Neural cell (in vitro differentiated cells): Measurements from ENCODE around the gene SRRM1. TPM values are rescaled to one million over a fixed set of nuclear protein-coding genes. Genes with fewer than 3 reads are reported as not detected.

Source experiments
- H2AFZ ChIP-seq: fragments of 200-600, 300-800 bp; sonication (generic), shearing (Covaris generic); 2 replicates; pipeline ENCODE4 v1.6.0; 2014; ENCODE audit warnings: low read depth, mild to moderate bottlenecking, antibody characterized with exemption, low read length, moderate library complexity
- H3F3A ChIP-seq: fragments of 200-600 bp; shearing (Covaris generic); 2 replicates; pipeline ENCODE4 v1.6.1; 2016; ENCODE audit warnings: mild to moderate bottlenecking, moderate library complexity, mixed read lengths, antibody characterized with exemption, low read length; ENCODE audit not compliant: insufficient read depth, poor library complexity, severe bottlenecking
- H3K27ac ChIP-seq: fragments of 200-600, 300-800 bp; sonication (generic), shearing (Covaris generic); 2 replicates; pipeline ENCODE4 v1.5.1; 2014; ENCODE audit warnings: mild to moderate bottlenecking, low read length, moderate library complexity
- H3K27me3 ChIP-seq: fragments of 300-800, 200-600 bp; sonication (generic), shearing (Covaris generic); 2 replicates; pipeline ENCODE4 v1.6.0; 2014; ENCODE audit warnings: mild to moderate bottlenecking, low read depth, low read length, moderate library complexity; ENCODE audit not compliant: insufficient read depth
- H3K36me3 ChIP-seq: fragments of 300-800, 200-600 bp; sonication (generic), shearing (Covaris generic); 2 replicates; pipeline ENCODE4 v1.5.1; 2014; ENCODE audit warnings: mild to moderate bottlenecking, antibody characterized with exemption, low read length, moderate library complexity; ENCODE audit not compliant: insufficient read depth
- H3K4me2 ChIP-seq: fragments of 300-800, 200-600 bp; sonication (generic), shearing (Covaris generic); 2 replicates; pipeline ENCODE4 v1.6.0; 2014; ENCODE audit warnings: mild to moderate bottlenecking, low read length
- H3K4me3 ChIP-seq: fragments of 300-800, 200-600 bp; sonication (generic), shearing (Covaris generic); 2 replicates; pipeline ENCODE4 v1.5.1; 2014; ENCODE audit warnings: mild to moderate bottlenecking, low read length, moderate library complexity
- H3K79me2 ChIP-seq: fragments of 200-600 bp; shearing (Covaris generic); replicated peaks from 2 replicates; pipeline ENCODE4 v1.6.0; 2014; ENCODE audit warnings: mild to moderate bottlenecking, low read length, moderate library complexity; ENCODE audit not compliant: insufficient read depth
- H3K9ac ChIP-seq: fragments of 300-800, 200-600 bp; sonication (generic), shearing (Covaris generic); 2 replicates; pipeline ENCODE4 v1.6.1; 2016; ENCODE audit warnings: mild to moderate bottlenecking, low read length, mixed read lengths
- H3K9me2 ChIP-seq: fragments of 200-600 bp; shearing (Covaris generic); 2 replicates; pipeline ENCODE4 v1.6.1; 2016; ENCODE audit warnings: mild to moderate bottlenecking, low read length, mixed read lengths; ENCODE audit not compliant: insufficient read depth
- H3K9me3 ChIP-seq: fragments of 200-600, 300-800 bp; sonication (generic), shearing (Covaris generic); 2 replicates; pipeline ENCODE4 v1.6.1; 2016; ENCODE audit warnings: mild to moderate bottlenecking, mixed run types, low read length, moderate library complexity, mixed read lengths
- H4K20me1 ChIP-seq: fragments of 200-600 bp; shearing (Covaris generic); 2 replicates; pipeline ENCODE4 v1.6.1; 2016; ENCODE audit warnings: mild to moderate bottlenecking, mixed run types; ENCODE audit not compliant: insufficient read depth
- EP300 ChIP-seq: fragments of 450-650 bp; conservative IDR thresholded peaks from 2 replicates; pipeline ENCODE4 v1.6.1; 2014; ENCODE audit warnings: antibody characterized with exemption, mild to moderate bottlenecking, moderate library complexity; ENCODE audit not compliant: poor library complexity, severe bottlenecking
- EZH2 ChIP-seq: fragments of 200-600, 300-800 bp; shearing (Covaris generic), sonication (generic); IDR thresholded peaks from 2 replicates; pipeline ENCODE4 v1.6.1; 2014; ENCODE audit warnings: antibody characterized with exemption, low read length, borderline replicate concordance, mild to moderate bottlenecking; ENCODE audit not compliant: insufficient read depth, poor library complexity, severe bottlenecking
- MXI1 ChIP-seq: fragments of 450-650 bp; conservative IDR thresholded peaks from 2 replicates; pipeline ENCODE4 v1.6.1; 2014; ENCODE audit warnings: antibody characterized with exemption, mild to moderate bottlenecking; ENCODE audit not compliant: poor library complexity, severe bottlenecking
- POLR2AphosphoS5 ChIP-seq: IDR thresholded peaks from 2 replicates; pipeline ENCODE4 v1.6.1; 2012
- RAD21 ChIP-seq: fragments of 450-650 bp; conservative IDR thresholded peaks from 2 replicates; pipeline ENCODE4 v1.6.1; 2014; ENCODE audit warnings: antibody characterized with exemption, mild to moderate bottlenecking, moderate library complexity
- REST ChIP-seq: IDR thresholded peaks from 2 replicates; pipeline ENCODE4 v1.6.1; 2012; ENCODE audit warnings: borderline replicate concordance
- SMC3 ChIP-seq: fragments of 450-650 bp; conservative IDR thresholded peaks from 2 replicates; pipeline ENCODE4 v1.6.1; 2014; ENCODE audit warnings: antibody characterized with exemption, mild to moderate bottlenecking, moderate library complexity; ENCODE audit not compliant: poor library complexity
- TAF1 ChIP-seq: IDR thresholded peaks from 2 replicates; pipeline ENCODE4 v1.6.1; 2012; ENCODE audit warnings: low read depth
- polyA plus RNA-seq: library from polyadenylated mRNA; depleted of rRNA; stranded (reverse); fragments of >200 nt; gene quantifications from 2 replicates; pipeline ENCODE4 v1.2.3, GENCODE V29; 2014
- TF ChIP-seq, protein P1 (sequence below): fragments of 450-650 bp; IDR thresholded peaks from 2 replicates; pipeline ENCODE4 v1.5.1; 2014; ENCODE audit warnings: antibody characterized with exemption, mild to moderate bottlenecking, moderate library complexity; ENCODE audit not compliant: poor library complexity, severe bottlenecking

SRRM1 gene
- polyA plus RNA-seq, 1 donor from 2014 or later = 37.1 TPM

DNA sequence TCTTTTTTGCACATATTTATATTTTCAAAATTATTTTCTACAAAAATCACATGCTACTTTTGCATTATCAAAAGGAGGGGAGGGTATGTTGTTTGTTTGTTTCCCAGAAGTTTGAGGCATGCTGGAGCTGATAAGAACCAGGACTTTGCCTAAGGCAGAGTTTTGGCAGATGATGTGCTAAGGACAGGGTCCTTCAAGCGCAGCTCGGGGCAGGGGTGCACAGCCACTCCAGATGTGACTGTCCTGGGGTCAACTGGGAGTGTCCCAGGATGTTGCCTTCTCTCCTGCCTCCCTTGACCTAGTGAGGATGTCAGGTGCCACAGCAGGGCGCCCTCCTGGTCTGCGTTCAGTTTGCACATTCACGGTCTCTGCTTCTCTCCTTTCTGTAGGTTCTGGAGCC is 42.6 kb upstream of the SRRM1 start:
- Histone ChIP-seq H3K27ac (no peak overlapping the region), H3K9me2 (no peaks in the 10 kb centered on the region), H3K4me3 (no peak overlapping the region), H3F3A (no peaks in the 10 kb centered on the region), H3K36me3 (no peaks in the 10 kb centered on the region), H3K4me2 (no peak overlapping the region), H3K9ac (no peak overlapping the region), H2AFZ (no peak overlapping the region), H4K20me1 (no peaks in the 10 kb centered on the region), H3K79me2 (no peaks in the 10 kb centered on the region), H3K9me3 (no peaks in the 10 kb centered on the region), H3K27me3 (no peaks in the 10 kb centered on the region)
- TF ChIP-seq SMC3 (no peak), POLR2AphosphoS5 (no peak), MXI1 (no peak), TAF1 (no peak), RAD21 (no peak), EP300 (no peak), REST (no peak), EZH2 (no peak)
- TF ChIP-seq, protein P1, sequence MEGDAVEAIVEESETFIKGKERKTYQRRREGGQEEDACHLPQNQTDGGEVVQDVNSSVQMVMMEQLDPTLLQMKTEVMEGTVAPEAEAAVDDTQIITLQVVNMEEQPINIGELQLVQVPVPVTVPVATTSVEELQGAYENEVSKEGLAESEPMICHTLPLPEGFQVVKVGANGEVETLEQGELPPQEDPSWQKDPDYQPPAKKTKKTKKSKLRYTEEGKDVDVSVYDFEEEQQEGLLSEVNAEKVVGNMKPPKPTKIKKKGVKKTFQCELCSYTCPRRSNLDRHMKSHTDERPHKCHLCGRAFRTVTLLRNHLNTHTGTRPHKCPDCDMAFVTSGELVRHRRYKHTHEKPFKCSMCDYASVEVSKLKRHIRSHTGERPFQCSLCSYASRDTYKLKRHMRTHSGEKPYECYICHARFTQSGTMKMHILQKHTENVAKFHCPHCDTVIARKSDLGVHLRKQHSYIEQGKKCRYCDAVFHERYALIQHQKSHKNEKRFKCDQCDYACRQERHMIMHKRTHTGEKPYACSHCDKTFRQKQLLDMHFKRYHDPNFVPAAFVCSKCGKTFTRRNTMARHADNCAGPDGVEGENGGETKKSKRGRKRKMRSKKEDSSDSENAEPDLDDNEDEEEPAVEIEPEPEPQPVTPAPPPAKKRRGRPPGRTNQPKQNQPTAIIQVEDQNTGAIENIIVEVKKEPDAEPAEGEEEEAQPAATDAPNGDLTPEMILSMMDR = no peak

GRCh38 chr1:24605534-24606295 is 37.4 kb upstream of the SRRM1 start:
- no peaks in the 10 kb centered on the region for H3K27me3 ChIP-seq
- H3K9ac ChIP-seq = no peak overlapping the region
- no peak overlapping the region for H3K4me2 ChIP-seq
- TF ChIP-seq POLR2AphosphoS5 (no peak), EP300 (no peak), SMC3 (no peak), MXI1 (no peak), TAF1 (no peak), REST (no peak), RAD21 (no peak), EZH2 (no peak)
- TF ChIP-seq, protein P1 = no peak
- no peaks in the 10 kb centered on the region for H3F3A ChIP-seq
- H3K9me2 ChIP-seq = no peaks in the 10 kb centered on the region
- no peaks in the 10 kb centered on the region for H4K20me1 ChIP-seq
- H3K36me3 ChIP-seq = no peaks in the 10 kb centered on the region
- no peak overlapping the region for H2AFZ ChIP-seq
- H3K9me3 ChIP-seq = no peaks in the 10 kb centered on the region
- no peak overlapping the region for H3K27ac ChIP-seq
- H3K4me3 ChIP-seq = no peak overlapping the region
- no peaks in the 10 kb centered on the region for H3K79me2 ChIP-seq
